GM20431 (cell line): ENCODE results near the gene TEAD1.

Source experiments
- in situ Hi-C: fragments of 300-500 bp; cut with MseI, MboI; formaldehyde crosslinking; loops from one replicate; pipeline ENCODE4 v1.15.0; 2020; ENCODE audit warnings: low sequenced_read_pairs; ENCODE audit not compliant: unreplicated experiment

TEAD1 gene

GRCh38 chr11:12702999-12703453, 28.8 kb downstream of the TEAD1 start:
- in situ Hi-C loops, result no loop called here

GRCh38 chr11:12704049-12704448, 29.8 kb downstream of the TEAD1 start:
- in situ Hi-C loops, result no loop called here

GRCh38 chr11:12705874-12706273, 31.7 kb downstream of the TEAD1 start:
- in situ Hi-C loops, result no loop called here

- in situ Hi-C loops, result no loop called here
These were observed 32.6 kb downstream of the TEAD1 start for GRCh38 chr11:12706545-12707499.

- in situ Hi-C loops, result no loop called here
These were observed 33.3 kb downstream of the TEAD1 start for GRCh38 chr11:12707500-12707880.

GRCh38 chr11:12711496-12711895, 37.3 kb downstream of the TEAD1 start:
- in situ Hi-C loops, result no loop called here

GRCh38 chr11:12712132-12712531, 37.9 kb downstream of the TEAD1 start:
- in situ Hi-C loops, result no loop called here

- in situ Hi-C loops, result no loop called here
These were observed 40.9 kb downstream of the TEAD1 start for GRCh38 chr11:12715131-12715530.

- in situ Hi-C loops, result no loop called here
These were observed 41.7 kb downstream of the TEAD1 start for GRCh38 chr11:12715941-12716340.

- in situ Hi-C loops, result no loop called here
These were observed 42.6 kb downstream of the TEAD1 start for GRCh38 chr11:12716816-12717215.

GRCh38 chr11:12717851-12718291, 43.6 kb downstream of the TEAD1 start:
- in situ Hi-C loops, result no loop called here

- in situ Hi-C loops, result no loop called here
These were observed 45.0 kb downstream of the TEAD1 start for GRCh38 chr11:12719221-12719620.

- in situ Hi-C loops, result no loop called here
These were observed 47.8 kb downstream of the TEAD1 start for GRCh38 chr11:12721816-12722604.

- in situ Hi-C loops, result no loop called here
These were observed 49.4 kb downstream of the TEAD1 start for GRCh38 chr11:12723421-12724300.

GRCh38 chr11:12724301-12725054, 50.3 kb downstream of the TEAD1 start:
- in situ Hi-C loops, result no loop called here

GRCh38 chr11:12725055-12725862, 51.0 kb downstream of the TEAD1 start:
- in situ Hi-C loops, result no loop called here

- in situ Hi-C loops, result no loop called here
These were observed 51.9 kb downstream of the TEAD1 start for GRCh38 chr11:12725863-12726682.
